ENCODE data around the gene ZNRF2.
A peak's percentile ranks its signal among the peaks of the same experiment; 100 is the strongest.

GRCh38 chr7:30276203-30276900 lies 8.0 kb upstream of the ZNRF2 start:
- TF ChIP-seq CTCF (IDR thresholded peaks at IDR 0.05) (peak; percentile 29 to 70 (median 60)), POLR2A (IDR thresholded peaks at IDR 0.05) (no peak)

All from adrenal gland (tissue), 5 donors.